HCT116 (cell line): ENCODE measurements around the gene TSPAN1. TPM values are rescaled to one million over a fixed set of nuclear protein-coding genes. Genes with fewer than 3 reads are reported as not detected.

Experiments
- ATAC-seq: fragments of 200-7000 bp; cut with Tn5 transposase; 2 replicates; pipeline ENCODE4 v1.9.1; 2020; ENCODE audit warnings: mild to moderate bottlenecking, moderate library complexity
- BruUV-seq: library from RNA; stranded (reverse); fragments of 400-500 nt; replicated peaks from 2 replicates; lab custom pipeline; 2021; lab: Mats Ljungman, UMichigan
- CTCF ChIA-PET: fragments of 300-600 bp; sonication (Branson Sonifier 250); formaldehyde crosslinking; loops from one replicate; lab custom pipeline; 2021; ENCODE audit warnings: antibody characterized with exemption; lab: Charles Lee
- POLR2A ChIA-PET: fragments of 300-600, 350-600 bp; sonication (Branson Sonifier 250); formaldehyde crosslinking; loops from one replicate; lab custom pipeline; 2021; ENCODE audit warnings: antibody characterized with exemption; lab: Charles Lee
- RAD21 ChIA-PET, 2 experiments: fragments of 300-600 bp; sonication (Branson Sonifier 250); formaldehyde crosslinking; loops; one replicate each; lab custom pipeline; 2023; ENCODE audit warnings: low total read pairs in 2 of 2; ENCODE audit not compliant: uncharacterized antibody in 2 of 2, unreplicated experiment in 2 of 2, low non-redundant PET in 1 of 2; lab: Charles Lee
- DNase-seq: peaks from one replicate; pipeline ENCODE4 v3.0.0-alpha.2; 2010; ENCODE audit warnings: low read depth, low spot score
- H2AFZ ChIP-seq: fragments of 200-600 bp; shearing (Covaris generic), sonication (generic); 2 replicates; pipeline ENCODE4 v1.6.1; 2017; ENCODE audit warnings: low read depth, mixed run types, mixed read lengths, antibody characterized with exemption, low read length; ENCODE audit not compliant: poor library complexity, severe bottlenecking
- H3K27ac ChIP-seq: 2 replicates; pipeline ENCODE4 v1.5.1; 2012; ENCODE audit warnings: low read depth, low read length
- H3K27me3 ChIP-seq: fragments of 200-600 bp; sonication (generic); 2 replicates; pipeline ENCODE4 v1.6.1; 2016; ENCODE audit warnings: mixed run types, low read length, mixed read lengths; ENCODE audit not compliant: insufficient read depth
- H3K36me3 ChIP-seq, 2 experiments: fragments of 200-500 bp in 1 of 2; fragments of 200-600 bp in 1 of 2; sonication (Bioruptor generic) in 1 of 2; sonication (generic) in 1 of 2; 2 replicates each; pipeline versions ENCODE4 v1.5.1 to v1.6.1; 2014 to 2016; ENCODE audit warnings: low read length in 2 of 2, inconsistent platforms in 1 of 2, mixed read lengths in 1 of 2, mixed run types in 1 of 2; ENCODE audit not compliant: insufficient read depth in 2 of 2, control insufficient read depth in 1 of 2
- H3K4me1 ChIP-seq, 2 experiments: fragments of 200-600 bp in 1 of 2; sonication (generic) in 1 of 2; 2 replicates each; pipeline versions ENCODE4 v1.5.1 to v1.6.1; 2012 to 2017; ENCODE audit warnings: low read length in 2 of 2, inconsistent platforms in 1 of 2, mild to moderate bottlenecking in 1 of 2, mixed read lengths in 1 of 2, mixed run types in 1 of 2, moderate library complexity in 1 of 2; ENCODE audit not compliant: insufficient read depth in 2 of 2, control insufficient read depth in 1 of 2
- H3K4me2 ChIP-seq: fragments of 200-600 bp; sonication (generic); 2 replicates; pipeline ENCODE4 v1.6.1; 2017; ENCODE audit warnings: mixed run types, low read length, mixed read lengths
- H3K4me3 ChIP-seq, 2 experiments: fragments of 200-600 bp in 1 of 2; sonication (generic) in 1 of 2; replicated peaks in 1 of 2; 2 replicates each; pipeline ENCODE4 v1.5.1; 2011 to 2016; ENCODE audit warnings: low read length in 2 of 2, control low read depth in 1 of 2, low read depth in 1 of 2, mild to moderate bottlenecking in 1 of 2, mixed read lengths in 1 of 2, mixed run types in 1 of 2
- H3K79me2 ChIP-seq: fragments of 200-600 bp; sonication (generic); 2 replicates; pipeline ENCODE4 v1.6.1; 2017; ENCODE audit warnings: mild to moderate bottlenecking, mixed run types, low read length, moderate library complexity, mixed read lengths; ENCODE audit not compliant: insufficient read depth
- H3K9ac ChIP-seq: fragments of 200-600 bp; sonication (generic); 2 replicates; pipeline ENCODE4 v1.6.1; 2016; ENCODE audit warnings: low read length, mixed read lengths
- H3K9me2 ChIP-seq: fragments of 200-600 bp; sonication (generic), shearing (Covaris generic); 2 replicates; pipeline ENCODE4 v1.6.1; 2017; ENCODE audit warnings: mixed run types, mild to moderate bottlenecking, moderate library complexity; ENCODE audit not compliant: insufficient read depth
- H3K9me3 ChIP-seq, 2 experiments: fragments of 200-500 bp in 1 of 2; fragments of 200-600 bp in 1 of 2; sonication (Bioruptor generic) in 1 of 2; sonication (generic) in 1 of 2; 2 replicates each; pipeline ENCODE4 v1.6.1; 2014 to 2017; ENCODE audit warnings: low read length in 2 of 2, mixed read lengths in 2 of 2, inconsistent platforms in 1 of 2, low read depth in 1 of 2, mild to moderate bottlenecking in 1 of 2, mixed run types in 1 of 2, moderate library complexity in 1 of 2; ENCODE audit not compliant: control insufficient read depth in 1 of 2, insufficient read depth in 1 of 2
- H4K20me1 ChIP-seq: fragments of 200-600 bp; sonication (generic), shearing (Covaris generic); 2 replicates; pipeline ENCODE4 v1.6.1; 2017; ENCODE audit warnings: mixed run types, mild to moderate bottlenecking, moderate library complexity; ENCODE audit not compliant: insufficient read depth
- JUND ChIP-seq: IDR thresholded peaks from 2 replicates; pipeline ENCODE4 v1.6.1; 2012
- RAD21 ChIP-seq: IDR thresholded peaks from 2 replicates; pipeline ENCODE4 v1.6.1; 2012; ENCODE audit warnings: low read depth, mild to moderate bottlenecking
- SRF ChIP-seq: IDR thresholded peaks from 2 replicates; pipeline ENCODE4 v1.6.1; 2012; ENCODE audit warnings: low read depth
- YY1 ChIP-seq: IDR thresholded peaks from 2 replicates; pipeline ENCODE4 v1.6.1; 2011; ENCODE audit warnings: low read length, low read depth, moderate library complexity, mild to moderate bottlenecking; ENCODE audit not compliant: insufficient replicate concordance; ENCODE audit errors: extremely low read depth
- intact Hi-C: fragments of 100-400 bp; cut with micrococcal nuclease; formaldehyde crosslinking; loops from 2 replicates; pipeline ENCODE4 v1.10.0; 2022
- total RNA-seq: library from RNA; stranded (reverse); gene quantifications from one replicate; pipeline ENCODE4 v1.2.1, GENCODE V29; 2021; ENCODE audit not compliant: unreplicated experiment
- TF ChIP-seq, protein P1 (sequence below): IDR thresholded peaks from 2 replicates; pipeline ENCODE4 v1.6.1; 2012

Gene TSPAN1
- total RNA-seq, 1 experiment from 2014 or later = 9.9 TPM

DNA sequence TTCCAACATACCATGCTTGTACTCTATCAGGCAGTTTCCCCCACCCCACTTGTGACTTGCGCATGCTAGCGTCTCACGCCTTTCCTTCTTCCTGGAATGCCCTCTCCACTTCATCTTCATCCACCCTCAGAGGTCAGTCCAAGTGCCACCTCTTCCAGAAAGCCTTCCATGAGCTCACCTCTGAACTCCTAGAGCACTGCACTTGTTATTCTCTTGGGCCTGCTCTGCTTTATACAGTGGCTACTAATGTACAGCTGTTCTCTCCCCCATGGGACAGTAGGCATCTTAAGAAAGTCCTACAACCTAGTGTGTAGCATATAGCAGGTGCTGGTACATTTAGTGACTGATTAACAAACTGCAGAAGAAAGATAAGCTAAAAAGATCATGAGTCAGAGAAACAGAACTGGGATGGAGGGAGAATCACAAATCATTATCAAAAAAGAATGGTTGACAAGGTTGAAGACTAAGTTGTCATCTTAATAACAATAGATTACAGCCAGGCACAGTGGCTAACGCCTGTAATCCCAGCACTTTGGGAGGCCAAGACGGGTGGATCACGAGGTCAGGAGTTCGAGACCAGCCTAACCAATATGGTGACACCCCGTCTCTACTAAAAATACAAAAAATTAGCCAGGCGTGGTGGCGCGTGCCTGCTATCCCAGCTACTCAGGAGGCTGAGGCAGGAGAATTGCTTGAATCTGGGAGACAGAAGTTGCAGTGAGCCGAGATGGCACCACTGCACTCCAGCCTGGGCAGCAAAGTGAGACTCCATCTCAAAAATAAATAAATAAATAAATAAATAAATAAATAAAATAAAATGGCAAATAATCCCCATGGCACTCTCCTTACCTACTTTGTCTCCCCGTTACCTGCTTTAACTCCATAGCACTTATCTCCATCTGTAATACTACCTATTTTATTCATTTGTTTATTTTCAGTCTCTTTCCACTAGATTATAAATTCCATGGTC is 16.3 kb upstream of the TSPAN1 start:
- Histone ChIP-seq H3K4me2 (no peak overlapping the region), H3K36me3 (no peaks in the 10 kb centered on the region), H3K4me3 (no peak overlapping the region), H3K9me2 (no peaks in the 10 kb centered on the region), H2AFZ (no peak overlapping the region), H4K20me1 (no peaks in the 10 kb centered on the region), H3K9ac (no peak overlapping the region), H3K27me3 (no peaks in the 10 kb centered on the region), H3K79me2 (no peaks in the 10 kb centered on the region), H3K4me1 (no peaks in the 10 kb centered on the region), H3K9me3 (no peaks in the 10 kb centered on the region), H3K27ac (no peak overlapping the region)
- POLR2A ChIA-PET = no interaction called here
- intact Hi-C loops = no loop called here
- CTCF ChIA-PET = no interaction called here
- BruUV-seq = no TSS peak
- ATAC-seq = no peak
- no peak for DNase-seq
- TF ChIP-seq, protein P1, sequence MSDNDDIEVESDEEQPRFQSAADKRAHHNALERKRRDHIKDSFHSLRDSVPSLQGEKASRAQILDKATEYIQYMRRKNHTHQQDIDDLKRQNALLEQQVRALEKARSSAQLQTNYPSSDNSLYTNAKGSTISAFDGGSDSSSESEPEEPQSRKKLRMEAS = no peak
- no peak for TF ChIP-seq JUND
- RAD21 ChIA-PET = no interaction called here

DNA sequence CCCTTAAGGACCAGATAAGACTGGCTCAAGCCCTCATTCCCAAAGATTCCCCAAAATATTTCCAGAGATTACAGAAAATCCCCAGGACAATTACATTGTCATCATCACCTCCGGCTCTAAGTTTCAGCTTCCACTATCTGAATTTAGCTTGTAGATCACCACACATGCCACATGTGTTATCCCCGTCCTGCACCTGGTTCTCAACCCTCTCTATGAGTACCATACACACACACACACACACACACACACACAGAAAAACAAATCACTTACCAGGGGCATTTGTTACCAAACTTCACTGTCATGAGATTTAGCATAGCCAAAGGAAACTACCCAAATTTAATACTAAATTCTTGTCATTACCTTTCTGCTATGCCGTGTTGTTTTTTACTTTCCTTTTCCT is 15.4 kb upstream of the TSPAN1 start:
- H3K4me3 ChIP-seq = no peak overlapping the region
- no peak overlapping the region for H2AFZ ChIP-seq
- DNase-seq (no peak), ATAC-seq (no peak)
- no peak for TF ChIP-seq RAD21
- no peak for TF ChIP-seq SRF
- TF ChIP-seq YY1 = no peak
- no peak overlapping the region for H3K27ac ChIP-seq
- no TSS peak for BruUV-seq
- ChIA-PET POLR2A (no interaction called here), CTCF (no interaction called here), RAD21 (no interaction called here)
- H3K9me3 ChIP-seq = no peaks in the 10 kb centered on the region
- no peaks in the 10 kb centered on the region for H4K20me1 ChIP-seq
- H3K36me3 ChIP-seq = no peaks in the 10 kb centered on the region
- intact Hi-C loops = no loop called here
- no peak overlapping the region for H3K9ac ChIP-seq
- H3K79me2 ChIP-seq = no peaks in the 10 kb centered on the region
- H3K27me3 ChIP-seq = no peaks in the 10 kb centered on the region
- no peaks in the 10 kb centered on the region for H3K9me2 ChIP-seq
- no peaks in the 10 kb centered on the region for H3K4me1 ChIP-seq
- H3K4me2 ChIP-seq = no peak overlapping the region
